ENCODE measurements around the gene AGAP1.
A peak's percentile ranks its signal among the peaks of the same experiment; 100 is the strongest.

Gene AGAP1

GRCh38 chr2:236162031-236162845 lies 668.4 kb downstream of the AGAP1 start:
- Histone ChIP-seq H3K9me3 (ENCODE audit: control insufficient read depth in 1 of 2, low read length in 2 of 2) (no peaks in the 10 kb centered on the region), H3K27me3 (ENCODE audit: low read depth, low read length) (peaks cover 49% of the 10 kb centered on the region), H3K27ac (ENCODE audit: low read length) (no peak overlapping the region), H3K4me3 (ENCODE audit: low read depth in 1 of 2, low read length in 2 of 2) (no peak overlapping the region), H3K36me3 (ENCODE audit: control insufficient read depth in 1 of 2, insufficient read depth in 2 of 2, low read length in 2 of 2) (no peaks in the 10 kb centered on the region), H3K4me1 (ENCODE audit: control insufficient read depth in 1 of 2, insufficient read depth in 2 of 2, low read length in 2 of 2) (peaks cover 0 to 38% of the 10 kb centered on the region in 2 donors)

GRCh38 chr2:236162882-236163470 lies 669.1 kb downstream of the AGAP1 start:
- H3K4me3 ChIP-seq (ENCODE audit: low read depth in 1 of 2, low read length in 2 of 2), result no peak overlapping the region
- peaks cover 49% of the 10 kb centered on the region for H3K27me3 ChIP-seq (ENCODE audit: low read depth, low read length)
- peaks cover 0 to 44% of the 10 kb centered on the region in 2 donors for H3K4me1 ChIP-seq (ENCODE audit: control insufficient read depth in 1 of 2, insufficient read depth in 2 of 2, low read length in 2 of 2)
- H3K36me3 ChIP-seq (ENCODE audit: control insufficient read depth in 1 of 2, insufficient read depth in 2 of 2, low read length in 2 of 2), result no peaks in the 10 kb centered on the region
- no peak overlapping the region for H3K27ac ChIP-seq (ENCODE audit: low read length)
- H3K9me3 ChIP-seq (ENCODE audit: control insufficient read depth in 1 of 2, low read length in 2 of 2), result no peaks in the 10 kb centered on the region

GRCh38 chr2:236163471-236164200 lies 669.8 kb downstream of the AGAP1 start:
- Histone ChIP-seq H3K27me3 (ENCODE audit: low read depth, low read length) (peaks cover 54% of the 10 kb centered on the region), H3K36me3 (ENCODE audit: control insufficient read depth in 1 of 2, insufficient read depth in 2 of 2, low read length in 2 of 2) (no peaks in the 10 kb centered on the region), H3K9me3 (ENCODE audit: control insufficient read depth in 1 of 2, low read length in 2 of 2) (no peaks in the 10 kb centered on the region), H3K4me3 (ENCODE audit: low read depth in 1 of 2, low read length in 2 of 2) (peak overlapping the region in 1 of 2 donors; percentile 56), H3K27ac (ENCODE audit: low read length) (no peak overlapping the region), H3K4me1 (ENCODE audit: control insufficient read depth in 1 of 2, insufficient read depth in 2 of 2, low read length in 2 of 2) (peaks cover 0 to 50% of the 10 kb centered on the region in 2 donors)

- peaks cover 0 to 57% of the 10 kb centered on the region in 2 donors for H3K4me1 ChIP-seq (ENCODE audit: control insufficient read depth in 1 of 2, insufficient read depth in 2 of 2, low read length in 2 of 2)
- no peaks in the 10 kb centered on the region for H3K9me3 ChIP-seq (ENCODE audit: control insufficient read depth in 1 of 2, low read length in 2 of 2)
- H3K27ac ChIP-seq (ENCODE audit: low read length), result no peak overlapping the region
- peaks cover 62% of the 10 kb centered on the region for H3K27me3 ChIP-seq (ENCODE audit: low read depth, low read length)
- H3K36me3 ChIP-seq (ENCODE audit: control insufficient read depth in 1 of 2, insufficient read depth in 2 of 2, low read length in 2 of 2), result no peaks in the 10 kb centered on the region
- H3K4me3 ChIP-seq (ENCODE audit: low read depth in 1 of 2, low read length in 2 of 2), result peak overlapping the region in 1 of 2 donors; percentile 56
Observed at GRCh38 chr2:236164201-236164924, 670.5 kb downstream of the AGAP1 start.

GRCh38 chr2:236164925-236165841 lies 671.3 kb downstream of the AGAP1 start:
- H3K36me3 ChIP-seq (ENCODE audit: control insufficient read depth in 1 of 2, insufficient read depth in 2 of 2, low read length in 2 of 2), result no peaks in the 10 kb centered on the region
- H3K27ac ChIP-seq (ENCODE audit: low read length), result no peak overlapping the region
- H3K9me3 ChIP-seq (ENCODE audit: control insufficient read depth in 1 of 2, low read length in 2 of 2), result no peaks in the 10 kb centered on the region
- peak overlapping the region in 1 of 2 donors; percentile 56 for H3K4me3 ChIP-seq (ENCODE audit: low read depth in 1 of 2, low read length in 2 of 2)
- H3K27me3 ChIP-seq (ENCODE audit: low read depth, low read length), result peaks cover 70% of the 10 kb centered on the region
- peaks cover 0 to 63% of the 10 kb centered on the region in 2 donors for H3K4me1 ChIP-seq (ENCODE audit: control insufficient read depth in 1 of 2, insufficient read depth in 2 of 2, low read length in 2 of 2)

GRCh38 chr2:236165842-236166795 lies 672.3 kb downstream of the AGAP1 start:
- Histone ChIP-seq H3K4me3 (ENCODE audit: low read depth in 1 of 2, low read length in 2 of 2) (peak overlapping the region; percentile 16 to 51), H3K36me3 (ENCODE audit: control insufficient read depth in 1 of 2, insufficient read depth in 2 of 2, low read length in 2 of 2) (no peaks in the 10 kb centered on the region), H3K9me3 (ENCODE audit: control insufficient read depth in 1 of 2, low read length in 2 of 2) (no peaks in the 10 kb centered on the region), H3K4me1 (ENCODE audit: control insufficient read depth in 1 of 2, insufficient read depth in 2 of 2, low read length in 2 of 2) (peaks cover 0 to 63% of the 10 kb centered on the region in 2 donors), H3K27me3 (ENCODE audit: low read depth, low read length) (peaks cover 78% of the 10 kb centered on the region), H3K27ac (ENCODE audit: low read length) (no peak overlapping the region)

GRCh38 chr2:236166796-236167296 lies 673.0 kb downstream of the AGAP1 start:
- Histone ChIP-seq H3K27ac (ENCODE audit: low read length) (no peak overlapping the region), H3K27me3 (ENCODE audit: low read depth, low read length) (peaks cover 78% of the 10 kb centered on the region), H3K36me3 (ENCODE audit: control insufficient read depth in 1 of 2, insufficient read depth in 2 of 2, low read length in 2 of 2) (no peaks in the 10 kb centered on the region), H3K4me1 (ENCODE audit: control insufficient read depth in 1 of 2, insufficient read depth in 2 of 2, low read length in 2 of 2) (peaks cover 0 to 68% of the 10 kb centered on the region in 2 donors), H3K4me3 (ENCODE audit: low read depth in 1 of 2, low read length in 2 of 2) (peak overlapping the region; percentile 16 to 51), H3K9me3 (ENCODE audit: control insufficient read depth in 1 of 2, low read length in 2 of 2) (no peaks in the 10 kb centered on the region)

GRCh38 chr2:236167297-236168109 lies 673.7 kb downstream of the AGAP1 start:
- H3K36me3 ChIP-seq (ENCODE audit: control insufficient read depth in 1 of 2, insufficient read depth in 2 of 2, low read length in 2 of 2), result no peaks in the 10 kb centered on the region
- peaks cover 77% of the 10 kb centered on the region for H3K27me3 ChIP-seq (ENCODE audit: low read depth, low read length)
- peaks cover 0 to 72% of the 10 kb centered on the region in 2 donors for H3K4me1 ChIP-seq (ENCODE audit: control insufficient read depth in 1 of 2, insufficient read depth in 2 of 2, low read length in 2 of 2)
- no peaks in the 10 kb centered on the region for H3K9me3 ChIP-seq (ENCODE audit: control insufficient read depth in 1 of 2, low read length in 2 of 2)
- peak overlapping the region in 1 of 2 donors; percentile 46 for H3K4me3 ChIP-seq (ENCODE audit: low read depth in 1 of 2, low read length in 2 of 2)
- H3K27ac ChIP-seq (ENCODE audit: low read length), result no peak overlapping the region

Data from muscle layer of duodenum (tissue), 2 donors.